ENCODE data around the gene ATP8B3.

The ATP8B3 gene

DNA sequence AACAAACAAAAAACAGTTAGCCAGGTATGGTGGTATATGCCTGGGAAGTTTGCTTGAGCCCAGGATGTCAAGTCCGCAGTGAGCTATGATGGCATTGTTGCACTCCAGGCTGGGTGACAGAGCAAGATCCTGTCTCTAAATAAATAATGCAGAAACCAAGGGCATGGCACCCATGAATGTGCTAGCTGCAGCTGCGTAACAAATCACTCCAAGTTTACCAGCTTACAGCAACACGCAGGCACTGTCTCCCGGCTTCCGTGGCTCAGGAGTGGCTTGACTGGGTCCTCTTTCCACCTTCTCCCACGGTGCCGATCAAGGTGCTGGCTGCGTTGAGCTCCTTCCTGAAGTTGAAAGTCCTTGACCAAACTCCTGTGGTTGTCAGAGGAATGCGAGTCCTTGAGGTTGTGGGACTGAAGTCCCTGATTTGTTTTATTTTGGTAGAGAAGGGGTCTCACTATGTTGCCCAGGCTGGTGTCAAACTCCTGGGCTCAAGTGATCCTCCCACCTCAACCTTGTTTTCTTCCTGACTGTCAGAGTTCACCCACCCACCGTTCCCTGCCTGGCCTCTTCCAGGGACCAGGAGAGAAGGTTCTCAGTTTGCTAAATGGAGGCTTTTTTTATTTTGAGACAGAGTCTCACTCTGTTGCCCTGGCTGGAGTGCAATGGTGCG, 72.0 kb downstream of the ATP8B3 start:
- no peak for DNase-seq

DNA sequence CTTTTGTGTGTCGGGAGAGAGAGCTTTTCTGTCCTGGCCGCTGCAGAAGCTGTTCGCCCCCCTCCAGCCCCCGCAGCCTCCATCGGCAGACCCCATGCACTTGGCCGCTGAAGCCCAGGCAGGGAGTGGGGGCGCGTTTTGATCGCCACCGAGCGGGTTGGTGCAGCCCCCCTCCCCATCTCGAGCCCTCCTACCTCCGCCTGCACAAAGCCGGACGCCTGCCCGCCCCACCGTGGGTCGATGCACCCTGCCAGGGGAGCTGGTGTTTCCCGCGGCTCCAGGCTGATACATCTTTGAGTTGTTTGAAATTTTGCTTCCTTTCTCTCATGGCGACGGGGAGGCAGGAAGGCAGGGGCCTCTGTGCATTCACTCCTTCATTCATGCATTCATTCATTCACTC, 75.1 kb downstream of the ATP8B3 start:
- no peak for DNase-seq

DNA sequence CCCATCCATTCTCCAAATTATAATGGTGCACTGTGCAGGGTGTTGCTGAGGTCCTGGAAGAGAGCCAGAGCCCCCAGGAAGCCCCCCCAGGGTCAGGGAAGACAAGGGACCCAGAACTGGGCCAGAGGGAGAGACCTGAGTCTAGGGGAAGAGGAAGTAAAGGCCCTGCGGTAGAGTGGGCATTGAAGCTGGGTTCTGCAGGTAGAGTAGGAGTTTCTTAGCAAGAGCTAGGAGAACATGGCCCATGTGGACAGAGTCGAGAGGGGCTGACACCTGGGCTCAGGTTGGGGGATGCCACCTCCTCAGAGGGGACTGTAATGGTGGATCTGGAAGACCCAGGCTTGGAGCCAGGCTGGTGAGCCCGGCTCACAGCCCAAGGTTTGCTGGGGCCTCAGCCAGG, 75.8 kb downstream of the ATP8B3 start:
- no peak for DNase-seq

DNA sequence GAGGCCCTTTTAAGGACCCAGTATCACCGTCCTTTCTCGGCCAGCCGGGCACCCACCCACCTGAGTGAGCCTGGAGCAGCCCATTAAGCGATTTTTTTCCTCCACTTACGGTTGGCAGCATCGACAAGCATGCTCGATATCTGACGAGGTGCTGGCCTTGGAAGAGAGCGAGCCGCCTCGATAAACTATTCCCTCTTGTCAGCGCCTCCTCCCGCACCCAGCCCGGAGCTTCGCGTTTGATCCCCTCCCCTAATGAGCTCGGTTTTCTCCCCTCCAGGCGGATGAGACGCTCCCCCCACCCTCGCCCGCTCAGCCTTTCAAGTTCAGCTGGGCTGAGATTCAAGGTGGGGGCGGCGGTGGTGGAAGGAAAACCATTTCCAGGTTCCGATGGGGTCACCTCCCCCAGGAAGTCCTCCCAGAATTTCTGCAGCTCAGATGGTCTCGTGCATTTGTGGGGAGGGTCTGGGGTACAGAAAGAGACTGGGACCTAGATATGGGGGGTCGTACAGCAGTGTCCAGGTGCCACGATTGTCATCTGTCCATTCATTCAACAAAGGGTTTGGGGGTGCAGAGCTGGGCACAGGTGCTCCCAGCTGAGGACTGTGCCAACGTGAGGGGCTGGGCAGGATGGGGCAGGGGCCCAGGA, 77.6 kb downstream of the ATP8B3 start:
- no peak for DNase-seq

All from activated CD4-positive, alpha-beta T cell treated with anti-CD3 and anti-CD28 coated beads, Interleukin-2, amount 50 U/mL, for 16 hours (primary cell).